HEK293T (cell line): Measurements from ENCODE around the gene CD3G.

Experiments used
- BHLHE40 ChIP-seq: fragments of 450-650 bp; IDR thresholded peaks from 2 replicates; pipeline ENCODE4 v1.6.1; 2016; ENCODE audit warnings: mild to moderate bottlenecking, moderate library complexity, borderline replicate concordance
- CTBP1 ChIP-seq: fragments of 450-650 bp; IDR thresholded peaks from 2 replicates; pipeline ENCODE4 v1.6.1; 2016; ENCODE audit warnings: borderline replicate concordance
- ELF4 ChIP-seq: fragments of 450-650 bp; IDR thresholded peaks from 2 replicates; pipeline ENCODE4 v1.6.1; 2017; ENCODE audit warnings: antibody characterized with exemption
- FOXK2 ChIP-seq: fragments of 450-650 bp; IDR thresholded peaks from 2 replicates; pipeline ENCODE4 v1.6.1; 2016; ENCODE audit warnings: mild to moderate bottlenecking
- FOXM1 ChIP-seq: fragments of 450-650 bp; IDR thresholded peaks from 2 replicates; pipeline ENCODE4 v1.6.1; 2017; ENCODE audit warnings: mild to moderate bottlenecking, borderline replicate concordance
- HDGF ChIP-seq: fragments of 450-650 bp; IDR thresholded peaks from 2 replicates; pipeline ENCODE4 v1.6.1; 2017; ENCODE audit warnings: antibody characterized with exemption, borderline replicate concordance
- SP1 ChIP-seq: fragments of 450-650 bp; IDR thresholded peaks from 2 replicates; pipeline ENCODE4 v1.6.1; 2017
- SUZ12 ChIP-seq: fragments of 450-650 bp; IDR thresholded peaks from 2 replicates; pipeline ENCODE4 v1.6.1; 2016; ENCODE audit warnings: mild to moderate bottlenecking
- TARDBP ChIP-seq: fragments of 450-650 bp; IDR thresholded peaks from 2 replicates; pipeline ENCODE4 v1.6.1; 2016
- ZNF384 ChIP-seq: fragments of 450-650 bp; IDR thresholded peaks from 2 replicates; pipeline ENCODE4 v1.6.1; 2016

DNA sequence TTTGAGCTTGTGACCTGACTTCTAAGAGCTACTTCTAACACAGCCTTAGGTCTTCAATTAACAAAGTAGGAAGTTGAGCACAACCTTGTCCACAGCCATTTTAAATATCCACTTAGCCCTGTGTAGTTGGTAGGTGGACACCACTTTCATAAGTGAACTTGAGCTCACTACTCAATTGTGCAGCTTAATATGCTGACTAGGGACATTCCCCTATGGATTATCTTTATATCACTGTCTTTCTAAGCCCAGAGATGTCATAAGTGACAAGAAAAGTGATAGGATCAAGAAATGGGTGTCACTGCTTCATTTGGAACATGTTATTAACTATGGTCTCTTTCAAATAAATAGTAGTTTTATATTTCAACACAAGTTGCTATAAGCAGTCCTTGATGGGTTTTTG is 53.3 kb downstream of the CD3G start:
- no peak for TF ChIP-seq FOXK2
- TF ChIP-seq SP1 = no peak
- TF ChIP-seq ELF4 = no peak
- TF ChIP-seq SUZ12 = no peak
- TF ChIP-seq FOXM1 = no peak
- TF ChIP-seq CTBP1 = no peak
- TF ChIP-seq ZNF384 = no peak
- no peak for TF ChIP-seq BHLHE40
- no peak for TF ChIP-seq HDGF
- no peak for TF ChIP-seq TARDBP
